Measurements from ENCODE around the gene ZDHHC3.

GRCh38 chr3:44907612-44908011 is 68.4 kb downstream of the ZDHHC3 start:
- no peak for TF ChIP-seq CTCF (conservative IDR thresholded peaks at IDR 0.05; ENCODE audit: low read depth, low read length)
- TF ChIP-seq EZH2 (IDR thresholded peaks at IDR 0.05; ENCODE audit: borderline replicate concordance, low read depth, low read length, poor library complexity, severe bottlenecking), result no peak

Measured in A673 (cell line).